ENCODE measurements around the gene IFITM5.
A peak's percentile ranks its signal among the peaks of the same experiment; 100 is the strongest.
"Not testable (repeated sequence)": the region's sequence is repeated elsewhere in the genome, so short reads cannot be mapped to it uniquely, and the experiment has no call there.

IFITM5 gene

GRCh38 chr11:327581-327923 is 28.2 kb upstream of the IFITM5 start:
- DNase-seq, result no peak

GRCh38 chr11:326842-327580 is 27.7 kb upstream of the IFITM5 start:
- DNase-seq, result peak; percentile 74

GRCh38 chr11:326592-326841 is 27.2 kb upstream of the IFITM5 start:
- no peak for DNase-seq

DNA sequence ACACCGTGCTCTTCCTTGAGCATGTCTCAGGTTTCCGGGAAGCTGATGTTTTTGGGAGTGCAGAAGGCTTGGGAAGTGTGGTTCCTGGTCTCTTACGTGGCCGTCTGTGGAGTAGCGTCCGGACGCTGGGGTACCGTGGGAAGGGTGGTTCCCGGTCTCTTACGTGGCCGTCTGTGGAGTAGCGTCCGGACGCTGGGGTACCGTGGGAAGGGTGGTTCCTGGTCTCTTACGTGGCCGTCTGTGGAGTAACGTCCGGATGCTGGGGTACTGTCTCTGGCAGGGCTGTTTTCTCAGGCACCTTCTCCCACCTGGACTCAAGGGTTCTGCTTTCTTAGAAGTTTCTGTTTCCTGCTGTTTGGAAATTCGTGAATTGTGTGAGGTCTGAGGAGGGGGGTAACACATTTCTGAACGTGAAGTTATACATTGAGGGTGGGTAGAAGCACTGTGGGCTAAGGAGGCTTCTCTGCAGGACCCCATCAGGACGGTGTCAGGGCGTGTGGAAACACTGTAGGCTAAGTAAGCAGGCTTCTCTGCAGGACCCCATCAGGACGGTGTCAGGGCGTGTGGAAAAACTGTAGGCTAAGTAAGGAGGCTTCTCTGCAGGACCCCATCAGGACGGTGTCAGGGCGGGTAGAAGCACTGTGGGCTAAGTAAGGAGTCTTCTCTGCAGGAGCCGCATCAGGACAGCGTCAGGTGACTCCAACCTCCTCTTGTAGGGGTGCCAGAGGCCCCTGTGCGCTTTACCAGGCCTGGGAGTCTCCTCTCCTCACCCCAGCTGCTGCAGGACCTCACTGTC is 26.7 kb upstream of the IFITM5 start:
- no peak for DNase-seq

- not testable (repeated sequence) for DNase-seq
Measured at GRCh38 chr11:324593-325517, 25.5 kb upstream of the IFITM5 start.

- no peak for DNase-seq
Measured at GRCh38 chr11:324156-324555, 24.8 kb upstream of the IFITM5 start.

- not testable (repeated sequence) for DNase-seq
Measured at GRCh38 chr11:319888-320273, 20.6 kb upstream of the IFITM5 start.

DNA sequence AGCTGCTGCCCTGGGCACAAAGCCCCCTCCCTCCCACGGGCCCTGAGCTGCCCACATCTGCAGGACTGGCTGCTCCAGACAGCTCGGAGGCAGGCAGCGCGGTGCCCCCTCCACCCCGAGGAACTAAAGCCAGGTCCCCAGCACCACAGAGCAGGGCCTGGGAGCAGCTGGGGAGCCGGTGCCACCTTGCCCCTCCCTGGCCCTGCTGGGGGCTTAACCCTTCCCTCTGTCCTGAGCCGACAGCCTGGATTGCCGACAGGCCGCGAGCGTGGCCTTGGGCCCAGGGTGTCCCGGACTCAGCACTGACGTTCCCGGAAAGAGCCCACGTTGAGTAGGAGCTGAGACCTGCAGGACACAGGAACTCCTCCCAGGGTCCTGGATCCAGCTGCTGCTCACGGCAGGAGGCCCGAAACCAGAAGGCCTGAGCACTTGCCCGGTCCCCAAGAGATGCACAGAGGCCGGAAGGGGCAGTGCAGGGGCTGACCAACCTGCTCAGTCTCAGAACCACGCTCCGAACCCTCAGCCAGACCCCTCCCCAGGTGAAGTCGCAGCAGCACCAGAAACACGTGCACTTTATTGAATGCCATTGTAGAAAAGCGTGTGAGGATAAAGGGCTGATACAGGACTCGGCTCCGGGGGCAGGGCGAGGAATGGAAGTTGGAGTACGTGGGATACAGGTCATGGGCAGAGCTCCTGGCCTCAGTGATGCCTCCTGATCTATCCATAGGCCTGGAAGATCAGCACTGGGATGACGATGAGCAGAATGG is 20.0 kb upstream of the IFITM5 start:
- peak; percentile 31 for DNase-seq

GRCh38 chr11:318405-319120 is 19.2 kb upstream of the IFITM5 start:
- DNase-seq, result not testable (repeated sequence)

DNA sequence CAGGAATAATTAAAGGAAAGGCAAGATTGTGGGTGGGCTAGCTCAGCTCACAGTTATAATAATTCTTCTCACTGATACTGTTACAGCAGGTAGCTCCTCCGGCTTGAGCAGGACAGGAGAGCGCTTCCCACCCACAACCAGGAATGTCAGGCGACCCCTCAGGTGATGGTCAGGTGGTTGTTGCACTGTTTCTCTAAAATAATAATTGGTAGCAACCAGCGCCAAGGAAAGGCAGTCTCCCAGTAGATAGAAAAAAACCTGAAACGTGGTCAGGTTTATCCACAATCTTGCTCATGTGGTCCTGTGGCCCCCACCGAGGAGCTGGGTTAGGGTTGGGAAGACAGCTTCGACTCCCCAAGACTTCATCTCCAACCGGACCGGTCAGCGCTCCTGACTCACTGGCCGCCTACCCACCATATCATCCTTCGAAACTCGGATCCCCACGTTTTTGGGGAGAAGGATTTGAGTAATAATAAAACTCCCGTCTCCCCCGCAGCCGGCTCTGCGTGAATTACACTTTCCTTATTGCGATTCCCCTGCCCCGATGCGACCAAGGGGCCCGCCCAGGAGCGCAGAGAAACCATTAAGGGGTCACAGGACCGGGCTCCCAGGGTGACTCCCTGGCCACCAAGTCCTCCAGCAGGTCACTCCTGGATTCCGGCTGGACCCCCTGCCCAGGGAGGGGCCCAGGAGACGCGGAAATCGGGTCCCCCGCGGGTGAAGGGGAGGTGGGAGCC is 18.5 kb upstream of the IFITM5 start:
- not testable (repeated sequence) for DNase-seq

- DNase-seq, result peak; percentile 17
Measured at GRCh38 chr11:316891-317301, 17.6 kb upstream of the IFITM5 start.

DNA sequence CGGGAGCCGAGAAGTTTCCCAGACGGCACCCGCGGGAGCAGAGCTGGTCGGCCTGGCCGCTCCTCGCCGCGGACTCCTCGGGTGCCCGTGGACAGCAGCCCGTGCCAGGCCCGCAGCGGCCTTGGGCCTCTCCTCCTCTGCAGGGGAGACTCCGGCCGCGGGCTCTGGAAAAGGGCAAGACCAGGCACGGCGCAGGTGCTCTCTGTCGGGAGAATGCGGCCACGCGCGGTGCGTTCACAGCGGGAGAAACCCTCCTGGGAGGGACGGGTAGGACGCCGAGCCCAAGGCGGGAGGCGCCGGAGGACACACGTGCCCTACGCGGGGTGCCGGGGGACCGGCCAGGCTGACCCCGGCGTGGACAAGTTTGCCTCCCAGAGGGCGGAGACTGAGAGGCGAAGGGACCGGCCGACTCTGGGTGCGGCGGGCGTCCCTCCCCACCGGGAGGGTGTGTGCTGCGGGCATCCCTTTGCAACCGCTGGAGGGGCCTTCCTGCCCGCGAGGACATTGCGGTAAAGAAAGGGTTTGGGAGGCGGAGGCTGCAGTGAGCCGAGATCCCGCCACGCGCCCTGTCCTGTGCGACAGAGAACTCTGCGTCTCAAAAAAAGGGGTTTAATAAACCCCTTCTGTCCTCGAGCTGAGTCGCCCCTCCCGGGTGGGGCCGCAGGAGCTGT is 16.8 kb upstream of the IFITM5 start:
- DNase-seq, result peak; percentile 31

DNA sequence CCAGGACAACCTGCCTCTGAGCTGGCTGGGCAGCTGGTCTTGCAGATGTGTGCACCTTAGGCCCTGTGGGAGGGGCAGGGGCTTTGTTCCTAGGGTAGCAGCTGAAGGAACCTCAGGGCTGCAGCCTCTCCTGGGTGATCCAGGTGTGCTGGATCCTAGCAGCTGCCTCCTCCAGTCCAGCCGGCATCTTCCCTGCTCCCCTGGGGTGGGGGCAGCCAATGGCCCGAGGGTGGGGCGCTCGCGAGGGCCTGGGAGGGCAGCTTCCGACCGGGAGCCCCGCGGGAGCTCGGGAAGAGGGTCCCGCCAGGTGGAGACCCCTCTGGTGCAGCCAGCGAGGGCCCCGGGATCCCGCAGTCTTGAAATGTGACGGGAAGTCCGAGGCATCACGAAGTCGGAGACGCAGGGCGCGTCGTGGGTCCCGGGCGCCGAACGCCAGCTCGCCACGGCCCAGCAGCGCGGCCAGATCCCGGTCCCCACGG is 16.2 kb upstream of the IFITM5 start:
- DNase-seq, result peak; percentile 15

GRCh38 chr11:315051-315481 is 15.7 kb upstream of the IFITM5 start:
- DNase-seq, result peak; percentile 16

- not testable (repeated sequence) for DNase-seq
Measured at GRCh38 chr11:314554-314875, 15.2 kb upstream of the IFITM5 start.

DNA sequence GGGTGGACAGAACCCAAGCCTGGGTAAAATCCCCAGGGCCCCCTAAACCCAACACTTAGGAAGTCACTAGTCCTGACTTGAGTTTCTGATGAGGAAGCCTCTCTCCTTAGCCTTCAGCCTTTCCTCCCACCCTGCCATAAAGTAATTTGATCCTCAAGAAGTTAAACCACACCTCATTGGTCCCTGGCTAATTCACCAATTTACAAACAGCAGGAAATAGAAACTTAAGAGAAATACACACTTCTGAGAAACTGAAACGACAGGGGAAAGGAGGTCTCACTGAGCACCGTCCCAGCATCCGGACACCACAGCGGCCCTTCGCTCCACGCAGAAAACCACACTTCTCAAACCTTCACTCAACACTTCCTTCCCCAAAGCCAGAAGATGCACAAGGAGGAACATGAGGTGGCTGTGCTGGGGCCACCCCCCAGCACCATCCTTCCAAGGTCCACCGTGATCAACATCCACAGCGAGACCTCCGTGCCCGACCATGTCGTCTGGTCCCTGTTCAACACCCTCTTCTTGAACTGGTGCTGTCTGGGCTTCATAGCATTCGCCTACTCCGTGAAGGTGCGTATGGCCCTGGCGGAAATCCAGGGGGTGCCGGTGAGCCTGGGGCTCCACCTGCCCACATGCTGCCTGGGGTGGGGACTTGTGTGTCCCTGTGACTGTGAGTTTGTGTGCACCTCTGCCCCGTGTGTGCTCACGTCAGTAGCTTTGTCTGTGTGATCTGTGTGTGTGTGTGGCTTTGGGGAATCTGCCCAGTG is 14.6 kb upstream of the IFITM5 start, which contains the start of gene IFITM1:
Gene IFITM1 (plus strand): TSS at position 254 of the 767 bp plus-strand sequence. CDS start 131 bp downstream, at position 385.
- DNase-seq, result peak; percentile 27

GRCh38 chr11:313304-313786 is 14.0 kb upstream of the IFITM5 start:
- DNase-seq, result no peak

GRCh38 chr11:312092-312816 is 12.9 kb upstream of the IFITM5 start:
- DNase-seq, result no peak

Measured in right hindlimb (tissue), 1 donor.